AG04449 (cell line): ENCODE data around the gene VASH2.
A peak's percentile ranks its signal among the peaks of the same experiment; 100 is the strongest.

Experiments
- CTCF ChIA-PET: fragments of 350-600 bp; formaldehyde crosslinking; extraction: SDS; loops from one replicate; lab custom pipeline; 2021; ENCODE audit warnings: antibody characterized with exemption; lab: Yijun Ruan, JAX
- POLR2A ChIA-PET: fragments of 400-600, 350-600 bp; formaldehyde crosslinking; extraction: SDS; loops from one replicate; lab custom pipeline; 2020; ENCODE audit warnings: antibody characterized with exemption, inconsistent platforms; lab: Yijun Ruan, JAX
- DNase-seq: peaks from one replicate; pipeline ENCODE4 v3.0.0-alpha.2; 2010; ENCODE audit warnings: low read depth, low spot score
- H3K4me3 ChIP-seq: 2 replicates; pipeline ENCODE4 v1.5.1; 2011; ENCODE audit warnings: low read depth, mild to moderate bottlenecking, control low read depth, low read length
- CTCF ChIP-seq: IDR thresholded peaks from one replicate; pipeline ENCODE4 v1.5.1; 2011; ENCODE audit warnings: mild to moderate bottlenecking, moderate library complexity, low read length, control low read depth, inconsistent platforms; ENCODE audit not compliant: insufficient read depth; ENCODE audit errors: missing control alignments

VASH2 gene

GRCh38 chr1:213003256-213003655 is 52.9 kb downstream of the VASH2 start:
- POLR2A ChIA-PET = no interaction called here

GRCh38 chr1:213008564-213008963 is 58.2 kb downstream of the VASH2 start:
- no peak overlapping the region for H3K4me3 ChIP-seq
- POLR2A ChIA-PET = no interaction called here
- no peak for TF ChIP-seq CTCF
- no peak for DNase-seq
- CTCF ChIA-PET = interaction anchor here (0.9 kb wide), 1 partner anchor 14 kb away, joined by 3 read pairs; no protein-coding TSS in a partner anchor

More at GRCh38 chr1:213003256-213003655, 52.9 kb downstream of the VASH2 start:
- no peak overlapping the region for H3K4me3 ChIP-seq
- no peak for TF ChIP-seq CTCF
- CTCF ChIA-PET = interaction anchor here (1.6 to 6.1 kb wide), 4 partner anchors 8 to 526 kb away, joined by 3 to 49 read pairs (median 8); partner anchors contain the start of gene ANGEL2
- no peak for DNase-seq

GRCh38 chr1:213014642-213015041 is 64.3 kb downstream of the VASH2 start:
- POLR2A ChIA-PET = no interaction called here
- CTCF ChIA-PET = interaction anchor here (1.5 to 4.2 kb wide), 3 partner anchors 12 to 19 kb away, joined by 4 to 27 read pairs (median 10); no protein-coding TSS in a partner anchor
- H3K4me3 ChIP-seq = peak overlapping the region; percentile 83
- DNase-seq = no peak
- TF ChIP-seq CTCF = no peak

DNA sequence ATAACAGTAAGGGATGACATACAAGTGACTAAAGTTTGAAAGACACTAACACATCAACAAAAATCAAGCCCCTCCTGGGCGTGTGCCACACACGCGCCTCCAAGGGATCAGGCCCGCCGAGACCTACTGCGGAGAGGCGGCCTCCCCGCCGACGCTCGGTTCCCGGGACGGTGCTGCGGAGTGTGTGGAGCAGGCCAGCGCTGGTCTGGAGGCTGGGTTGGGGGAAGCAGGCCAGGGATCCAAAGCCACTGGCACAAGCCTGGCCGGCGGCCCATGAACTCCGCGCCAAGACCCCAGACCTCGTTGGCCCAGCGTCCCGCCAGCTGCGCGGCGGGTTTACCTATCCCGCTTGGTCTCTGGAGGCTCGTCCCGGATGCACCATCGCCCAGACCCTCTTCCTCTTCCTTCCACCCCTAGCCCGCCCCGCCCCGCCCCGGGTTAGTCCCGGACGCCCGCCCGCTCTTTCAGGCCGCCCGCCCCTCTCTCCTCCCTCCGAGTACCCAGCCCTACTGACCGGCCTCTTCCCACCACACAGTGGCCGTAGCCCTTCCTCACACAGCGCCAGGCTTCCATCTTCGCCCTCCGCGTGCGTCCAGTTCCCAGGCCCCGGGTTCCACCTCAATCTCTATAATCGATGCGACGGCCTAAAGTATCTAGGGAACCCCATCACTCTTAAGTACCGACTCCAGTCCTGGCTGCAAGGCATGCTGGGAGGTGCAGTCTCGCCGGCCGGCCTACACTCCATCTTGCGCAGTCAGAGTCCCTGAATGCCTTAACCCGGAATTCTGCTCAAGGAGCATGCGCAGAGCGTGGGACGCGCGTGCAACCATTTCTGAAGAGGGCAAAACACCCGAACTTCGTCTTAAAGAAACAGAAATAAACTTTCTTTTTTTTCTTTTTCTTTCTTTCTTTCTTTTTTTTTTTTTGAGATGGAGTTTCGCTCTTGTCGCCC is 65.0 kb downstream of the VASH2 start, which contains the start of gene ANGEL2:
Gene ANGEL2, minus strand, starts transcription at position 769 of the 952 bp plus-strand sequence. Its CDS starts 196 bp downstream, at position 573.
- no peak for TF ChIP-seq CTCF
- H3K4me3 ChIP-seq = peak within 1 kb of the TSS; percentile 83
- POLR2A ChIA-PET = interaction anchor here (0.7 kb wide), 2 partner anchors 17 to 1788 kb away, joined by 3 read pairs; no protein-coding TSS in a partner anchor
- CTCF ChIA-PET = interaction anchor here (1.5 to 4.2 kb wide), 3 partner anchors 13 to 20 kb away, joined by 4 to 27 read pairs (median 10); no protein-coding TSS in a partner anchor
- peak; percentile 82 for DNase-seq

DNA sequence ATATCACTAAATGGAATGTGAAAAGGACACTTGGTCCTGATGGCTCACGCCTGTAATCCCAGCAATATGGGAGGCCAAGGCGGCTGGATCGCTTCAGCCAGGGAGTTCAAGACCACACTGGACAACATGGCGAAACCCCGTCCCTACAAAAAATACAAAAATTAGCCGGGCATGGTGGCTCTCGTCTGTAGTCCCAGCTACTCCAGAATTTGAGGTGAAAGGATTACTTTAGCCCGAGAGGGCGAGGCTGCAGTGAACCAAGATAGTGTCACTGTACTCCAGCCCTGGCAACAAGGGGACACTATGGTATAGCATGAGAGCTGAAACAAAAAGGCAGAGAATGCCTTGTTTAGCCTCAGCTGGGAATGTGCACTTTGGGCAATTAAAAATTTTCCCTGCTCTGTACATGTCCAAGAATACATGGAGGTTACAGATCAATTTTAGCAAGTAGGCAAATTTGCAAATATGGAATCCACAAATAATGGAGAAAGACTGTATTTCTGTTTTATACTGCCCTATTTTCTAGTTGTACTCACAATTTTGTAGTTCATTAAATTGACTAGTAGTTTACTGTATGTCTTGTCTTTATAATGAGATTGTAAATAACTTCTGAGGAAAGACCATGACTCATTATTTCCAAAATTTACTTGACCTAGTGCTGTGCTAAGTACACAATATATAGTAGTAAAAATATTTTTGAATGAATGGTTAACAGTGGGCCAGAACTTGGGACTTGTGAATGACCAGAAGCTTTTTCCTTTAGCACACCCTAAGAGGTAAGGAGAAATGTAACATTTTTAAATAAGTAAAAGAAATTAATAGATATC is 67.3 kb downstream of the VASH2 start:
- no peak for TF ChIP-seq CTCF
- no peak overlapping the region for H3K4me3 ChIP-seq
- DNase-seq = no peak
- POLR2A ChIA-PET = no interaction called here
- CTCF ChIA-PET = no interaction called here
